Skeletal muscle tissue (tissue), 4 donors: ENCODE data around the gene PLEKHM1. TPM values are rescaled to one million over a fixed set of nuclear protein-coding genes. Genes with fewer than 3 reads are reported as not detected.

ENCODE experiments used
- H3K27ac ChIP-seq: one replicate; pipeline ENCODE4 v1.7.0; 2013; ENCODE audit warnings: mild to moderate bottlenecking, low read depth, low read length, inconsistent platforms
- H3K27me3 ChIP-seq, 3 donors: one replicate each; pipeline ENCODE4 v1.7.0; 2013; ENCODE audit warnings: low read length in 3 of 3; ENCODE audit not compliant: control insufficient read depth in 3 of 3, insufficient read depth in 3 of 3
- H3K36me3 ChIP-seq, 3 donors: one replicate each; pipeline ENCODE4 v1.7.0; 2013; ENCODE audit warnings: low read length in 3 of 3; ENCODE audit not compliant: control insufficient read depth in 3 of 3, insufficient read depth in 3 of 3
- H3K4me1 ChIP-seq, 3 donors: one replicate each; pipeline ENCODE4 v1.7.0; 2013; ENCODE audit warnings: low read length in 3 of 3, mild to moderate bottlenecking in 3 of 3; ENCODE audit not compliant: control insufficient read depth in 3 of 3, insufficient read depth in 3 of 3
- H3K4me3 ChIP-seq, 3 donors: one replicate each; pipeline ENCODE4 v1.7.0; 2013; ENCODE audit warnings: low read length in 3 of 3
- H3K9ac ChIP-seq, 3 donors: one replicate each; pipeline ENCODE4 v1.7.0; 2013; ENCODE audit warnings: low read length in 3 of 3, mild to moderate bottlenecking in 3 of 3, moderate library complexity in 2 of 3, low read depth in 1 of 3
- H3K9me3 ChIP-seq, 3 donors: one replicate each; pipeline ENCODE4 v1.7.0; 2013; ENCODE audit warnings: low read length in 3 of 3; ENCODE audit not compliant: control insufficient read depth in 3 of 3
- total RNA-seq: library from RNA; depleted of rRNA; stranded (reverse); fragments of >200 nt; gene quantifications from one replicate; pipeline ENCODE4 v1.2.3, GENCODE V29; 2014
- donor health status: Osteomylitis.

PLEKHM1 gene
- total RNA-seq, 1 donor from 2014 or later: 7.8 TPM

DNA sequence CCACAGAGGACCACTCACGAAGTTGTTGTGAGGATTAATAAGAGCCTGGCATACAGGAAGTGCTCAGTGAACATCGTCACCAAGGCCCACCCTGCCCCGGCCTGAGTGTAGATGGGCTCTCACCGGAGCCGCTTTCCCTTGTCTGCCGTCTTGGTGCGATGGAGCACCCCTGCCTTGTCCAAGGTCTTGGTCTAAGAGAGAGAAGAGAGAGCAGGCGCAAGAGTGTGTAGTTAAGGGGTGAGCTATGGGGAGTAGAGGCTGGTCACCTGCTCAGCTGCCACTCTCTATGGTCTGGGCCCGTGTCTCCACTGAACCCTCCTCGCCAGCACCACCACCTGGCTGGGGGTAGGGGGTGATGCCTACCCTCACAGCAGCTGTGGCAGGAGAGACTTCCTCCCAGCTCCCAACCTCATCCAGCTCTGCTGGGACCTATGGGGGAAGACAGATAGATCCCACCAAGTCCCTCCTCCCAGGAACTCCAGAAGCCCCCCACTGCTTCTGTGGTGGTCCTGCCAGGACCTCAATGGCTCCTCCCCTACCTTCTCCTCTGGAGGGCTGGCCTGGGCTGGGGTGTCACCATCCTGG is 86.5 kb downstream of the PLEKHM1 start:
- Histone ChIP-seq H3K36me3 (peaks cover 5 to 7% (median 6%) of the 10 kb centered on the region in 3 donors), H3K9ac (no peak overlapping the region), H3K4me3 (no peak overlapping the region), H3K27ac (no peak overlapping the region), H3K27me3 (peaks cover 0 to 5% (median 0%) of the 10 kb centered on the region in 3 donors), H3K4me1 (peaks cover 6 to 10% (median 8%) of the 10 kb centered on the region in 3 donors), H3K9me3 (no peaks in the 10 kb centered on the region)

DNA sequence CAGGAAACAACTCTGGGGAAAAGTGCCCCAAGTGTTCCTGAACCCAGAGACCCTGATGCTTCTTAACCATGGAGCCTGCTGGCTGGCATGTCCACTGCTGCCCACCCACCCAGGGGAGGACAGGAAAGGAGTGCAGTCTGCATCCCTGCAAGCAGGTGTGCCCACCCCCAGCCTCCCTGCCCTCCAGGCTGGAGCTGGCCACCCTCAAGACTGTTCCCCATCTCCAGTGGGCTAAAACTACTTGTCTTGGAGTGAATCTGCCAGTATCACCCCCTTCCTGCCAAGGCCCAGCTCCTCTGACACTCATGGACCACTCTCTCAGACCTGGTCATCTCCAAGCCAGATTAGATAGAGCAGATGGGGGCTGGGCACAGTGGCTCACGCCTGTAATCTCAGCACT is 87.6 kb downstream of the PLEKHM1 start:
- peaks cover 0 to 5% (median 0%) of the 10 kb centered on the region in 3 donors for H3K27me3 ChIP-seq
- H3K36me3 ChIP-seq: peaks cover 5 to 9% (median 6%) of the 10 kb centered on the region in 3 donors
- H3K4me1 ChIP-seq: peaks cover 0 to 5% (median 3%) of the 10 kb centered on the region in 3 donors
- no peak overlapping the region for H3K9ac ChIP-seq
- no peak overlapping the region for H3K27ac ChIP-seq
- H3K9me3 ChIP-seq: no peaks in the 10 kb centered on the region
- no peak overlapping the region for H3K4me3 ChIP-seq

DNA sequence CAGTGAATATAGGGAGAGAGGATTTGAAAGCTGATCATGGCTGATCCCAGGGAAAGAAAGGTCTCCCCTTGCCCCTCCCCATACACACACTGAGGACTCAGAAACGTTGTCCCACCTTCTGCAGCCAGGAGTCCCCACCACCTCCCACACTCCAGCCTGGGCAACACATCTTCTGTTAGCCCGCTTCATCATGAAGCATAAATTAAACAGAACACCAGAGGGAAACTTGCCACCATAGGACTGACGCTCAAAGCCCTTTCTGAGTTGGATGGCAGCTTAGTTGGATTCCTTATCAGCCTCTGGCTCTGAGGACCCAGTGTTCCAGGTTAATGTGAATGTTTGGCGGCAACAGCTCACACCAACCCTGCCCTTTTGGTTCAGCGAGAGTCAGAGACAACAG is 91.7 kb downstream of the PLEKHM1 start:
- H3K4me1 ChIP-seq: peaks cover 7 to 11% (median 8%) of the 10 kb centered on the region in 3 donors
- H3K4me3 ChIP-seq: no peak overlapping the region
- H3K27me3 ChIP-seq: no peaks in the 10 kb centered on the region
- H3K9ac ChIP-seq: no peak overlapping the region
- H3K27ac ChIP-seq: no peak overlapping the region
- H3K9me3 ChIP-seq: no peaks in the 10 kb centered on the region
- H3K36me3 ChIP-seq: peaks cover 4 to 7% (median 6%) of the 10 kb centered on the region in 3 donors

DNA sequence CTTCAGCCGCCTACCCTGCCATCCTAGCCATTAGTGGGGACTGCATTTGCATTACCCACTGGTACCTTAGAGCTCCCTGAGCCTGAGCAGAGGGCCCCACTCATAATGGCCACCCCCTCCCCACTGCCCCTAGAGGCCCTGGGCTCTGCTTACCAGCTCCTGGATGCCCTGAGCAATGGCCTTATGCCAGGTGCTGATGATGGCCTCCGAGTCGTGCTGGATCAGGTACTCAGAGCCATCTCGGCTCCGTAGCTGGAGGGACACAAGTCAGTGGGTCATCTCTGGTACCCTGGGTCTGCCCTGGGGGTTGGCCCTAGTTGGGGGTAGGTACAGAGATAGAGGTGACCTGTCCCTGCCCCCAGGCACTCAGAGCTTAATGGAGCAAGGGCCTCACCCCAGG is 92.7 kb downstream of the PLEKHM1 start:
- no peak overlapping the region for H3K9ac ChIP-seq
- no peak overlapping the region for H3K27ac ChIP-seq
- H3K27me3 ChIP-seq: no peaks in the 10 kb centered on the region
- H3K36me3 ChIP-seq: peaks cover 2 to 4% (median 3%) of the 10 kb centered on the region in 3 donors
- no peaks in the 10 kb centered on the region for H3K9me3 ChIP-seq
- peaks cover 7 to 11% (median 8%) of the 10 kb centered on the region in 3 donors for H3K4me1 ChIP-seq
- H3K4me3 ChIP-seq: no peak overlapping the region

DNA sequence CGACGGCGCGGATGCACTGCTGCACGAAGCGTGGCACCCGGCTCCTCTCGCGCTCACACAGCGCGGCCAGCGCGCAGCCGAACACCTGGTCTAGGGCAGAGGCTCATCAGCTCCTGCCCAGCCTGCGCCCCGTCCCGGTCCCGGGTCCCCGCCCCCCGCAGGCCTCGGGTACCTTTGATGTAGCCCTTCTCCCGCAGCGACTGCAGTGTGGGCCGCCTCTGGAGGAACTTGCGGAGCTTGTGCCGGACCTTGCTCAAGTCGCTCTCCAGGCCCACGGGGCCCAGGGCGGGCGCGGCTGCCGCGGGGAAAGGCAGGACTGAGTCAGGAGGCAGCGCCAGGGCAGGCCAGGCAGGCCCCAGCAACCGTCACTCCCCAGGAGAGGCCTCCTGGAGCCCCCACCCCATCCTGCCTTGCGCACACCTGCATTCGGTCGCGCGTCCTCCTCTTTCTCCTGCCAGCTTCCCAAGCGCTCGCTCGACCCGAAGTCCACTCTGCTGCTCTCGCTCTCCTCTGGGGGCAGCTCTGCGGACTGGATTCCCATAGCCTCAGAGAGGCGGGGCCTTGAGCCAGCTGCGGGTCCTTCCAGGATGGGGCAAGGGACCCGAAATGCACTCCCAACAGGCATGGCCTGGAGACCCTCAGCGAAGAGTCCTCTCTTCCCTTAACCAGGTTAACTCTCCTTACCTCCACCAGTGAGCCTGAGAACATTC is 93.9 kb downstream of the PLEKHM1 start:
- H3K27ac ChIP-seq: no peak overlapping the region
- peaks cover 0 to 4% (median 2%) of the 10 kb centered on the region in 3 donors for H3K36me3 ChIP-seq
- H3K9me3 ChIP-seq: no peaks in the 10 kb centered on the region
- H3K27me3 ChIP-seq: no peaks in the 10 kb centered on the region
- peaks cover 7 to 11% (median 8%) of the 10 kb centered on the region in 3 donors for H3K4me1 ChIP-seq
- H3K4me3 ChIP-seq: no peak overlapping the region
- no peak overlapping the region for H3K9ac ChIP-seq

DNA sequence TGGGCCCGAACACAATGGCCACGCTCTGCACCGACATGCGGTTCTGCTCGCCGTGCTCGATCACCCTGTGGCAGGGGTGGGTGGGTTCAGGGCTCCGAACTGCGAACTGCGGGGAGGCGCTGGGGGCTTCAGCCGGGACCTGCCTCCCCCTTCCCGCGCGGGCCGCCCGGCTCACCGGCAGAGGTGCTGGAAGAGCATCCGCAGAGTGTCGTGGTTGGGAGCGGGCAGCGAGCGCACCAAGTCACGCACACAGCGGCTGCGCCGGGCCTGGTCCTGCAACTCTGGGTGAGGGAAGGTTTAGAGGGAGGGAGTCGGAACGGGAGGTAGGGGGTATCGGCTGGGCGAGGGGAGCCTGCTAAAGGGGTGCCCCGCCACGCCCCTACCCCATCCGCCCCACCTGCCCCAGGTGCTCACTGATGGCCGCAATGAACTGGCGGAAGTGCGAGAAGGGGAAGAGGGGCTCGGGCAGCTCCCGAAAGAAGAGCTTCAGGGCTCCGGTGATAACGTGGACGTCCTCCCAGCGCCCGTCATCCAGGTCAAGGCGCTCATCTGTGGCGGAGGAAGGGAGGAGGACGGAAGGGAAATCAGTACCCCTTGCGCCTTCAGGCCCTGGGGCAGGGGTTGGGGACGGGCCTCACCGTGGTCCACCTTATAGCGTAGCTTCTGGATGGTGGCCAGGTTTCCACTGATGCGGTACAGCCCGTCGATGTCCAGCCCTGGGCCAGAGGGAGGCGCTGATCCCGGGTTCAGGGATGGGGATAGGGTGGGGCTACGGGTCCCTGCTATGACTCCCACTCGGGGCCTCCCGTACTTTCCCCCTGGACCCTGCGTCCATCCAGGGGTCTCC is 94.7 kb downstream of the PLEKHM1 start:
- Histone ChIP-seq H3K9ac (peak overlapping the region in 1 of 3 donors; percentile 68), H3K27me3 (no peaks in the 10 kb centered on the region), H3K27ac (no peak overlapping the region), H3K4me1 (peaks cover 7 to 11% (median 8%) of the 10 kb centered on the region in 3 donors), H3K36me3 (peaks cover 0 to 4% (median 2%) of the 10 kb centered on the region in 3 donors), H3K4me3 (peak overlapping the region; percentile 22 to 57 (median 48)), H3K9me3 (no peaks in the 10 kb centered on the region)

DNA sequence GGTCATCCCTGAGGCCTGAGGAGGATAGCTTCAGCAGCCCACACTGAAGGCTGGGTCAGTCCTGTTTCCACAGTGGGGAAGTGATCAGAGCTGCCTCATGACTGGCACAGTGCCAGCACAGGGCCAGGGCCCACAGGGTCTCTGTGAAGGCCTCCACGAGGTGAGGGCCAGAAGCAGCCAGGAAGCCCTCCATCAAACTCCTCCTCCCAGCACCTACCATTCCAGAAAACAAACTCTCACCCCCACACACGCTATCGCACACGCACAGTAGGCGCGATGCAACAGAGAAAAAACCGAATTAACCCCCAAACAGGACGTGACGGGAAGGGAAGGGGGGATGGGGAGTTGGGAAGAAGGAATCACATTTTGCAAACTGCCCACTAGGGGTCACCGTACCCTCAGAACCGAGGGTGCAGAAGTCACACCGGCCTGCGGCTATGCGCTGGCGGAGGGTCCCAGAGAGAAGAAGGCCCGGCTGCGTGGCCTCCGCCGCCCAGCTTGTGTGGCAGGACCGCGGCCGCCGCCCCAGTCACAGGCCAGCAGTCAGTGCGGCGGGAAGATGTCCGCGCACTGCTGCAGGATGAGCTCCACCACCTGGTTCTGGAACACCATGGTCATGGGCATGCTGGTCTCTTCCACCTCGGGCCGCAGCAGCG is 95.5 kb downstream of the PLEKHM1 start:
- H3K9ac ChIP-seq: peak overlapping the region in 1 of 3 donors; percentile 68
- H3K4me1 ChIP-seq: peaks cover 7 to 11% (median 8%) of the 10 kb centered on the region in 3 donors
- H3K4me3 ChIP-seq: peak overlapping the region; percentile 22 to 57 (median 48)
- no peaks in the 10 kb centered on the region for H3K9me3 ChIP-seq
- peaks cover 0 to 2% (median 2%) of the 10 kb centered on the region in 3 donors for H3K36me3 ChIP-seq
- H3K27me3 ChIP-seq: no peaks in the 10 kb centered on the region
- no peak overlapping the region for H3K27ac ChIP-seq

DNA sequence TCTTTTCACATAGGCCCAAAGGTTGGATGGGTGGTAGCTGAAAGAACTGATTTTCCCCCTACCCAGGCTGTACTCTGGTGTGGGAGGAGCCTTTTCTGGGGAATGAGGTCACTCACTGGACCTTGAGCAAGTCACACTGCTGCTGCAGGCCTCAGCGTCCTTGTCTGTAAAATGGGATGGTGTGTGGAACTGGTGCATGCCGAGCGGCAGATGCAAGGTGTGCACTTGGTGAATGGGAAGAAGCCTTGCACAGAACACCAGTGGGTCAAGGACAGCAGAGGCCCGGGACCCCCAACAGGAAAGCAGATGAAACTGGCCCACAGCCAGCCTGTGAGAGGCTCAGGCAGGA is 96.0 kb downstream of the PLEKHM1 start:
- H3K36me3 ChIP-seq: peaks cover 0 to 2% (median 2%) of the 10 kb centered on the region in 3 donors
- H3K9ac ChIP-seq: no peak overlapping the region
- H3K27me3 ChIP-seq: no peaks in the 10 kb centered on the region
- no peak overlapping the region for H3K4me3 ChIP-seq
- no peaks in the 10 kb centered on the region for H3K9me3 ChIP-seq
- H3K27ac ChIP-seq: no peak overlapping the region
- peaks cover 7 to 11% (median 8%) of the 10 kb centered on the region in 3 donors for H3K4me1 ChIP-seq

DNA sequence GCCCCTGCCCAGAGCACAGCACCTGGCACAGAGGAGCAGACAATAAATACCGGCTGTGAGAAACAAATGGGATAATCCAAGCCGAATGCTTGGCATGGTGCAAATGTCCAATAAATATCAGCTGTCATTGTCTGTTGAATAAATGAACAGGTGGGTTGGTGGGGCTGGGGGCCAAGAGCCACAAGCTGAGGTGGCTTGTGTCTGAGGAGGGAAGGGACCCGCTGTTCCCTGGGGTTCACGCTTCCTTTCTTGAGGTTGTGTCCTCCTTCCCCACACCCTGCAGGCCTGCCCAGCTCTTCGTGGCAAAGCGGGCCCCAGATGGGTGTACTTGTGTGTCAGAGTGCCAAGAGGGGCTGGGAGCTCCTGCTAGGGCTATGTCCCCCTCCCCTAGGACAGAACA is 96.4 kb downstream of the PLEKHM1 start:
- no peak overlapping the region for H3K4me3 ChIP-seq
- H3K9me3 ChIP-seq: no peaks in the 10 kb centered on the region
- peaks cover 0 to 2% (median 2%) of the 10 kb centered on the region in 3 donors for H3K36me3 ChIP-seq
- no peak overlapping the region for H3K9ac ChIP-seq
- peaks cover 7 to 11% (median 8%) of the 10 kb centered on the region in 3 donors for H3K4me1 ChIP-seq
- H3K27me3 ChIP-seq: peaks cover 0 to 3% (median under 1%) of the 10 kb centered on the region in 3 donors
- H3K27ac ChIP-seq: no peak overlapping the region
